SK-MEL-5 (cell line): ENCODE measurements around the gene TRABD2A. TPM values are rescaled to one million over a fixed set of nuclear protein-coding genes. Genes with fewer than 3 reads are reported as not detected.
"Not testable (repeated sequence)": the region's sequence is repeated elsewhere in the genome, so short reads cannot be mapped to it uniquely, and the experiment has no call there.

Experiments
- DNase-seq: peaks from one replicate; pipeline ENCODE4 v3.0.0-alpha.2; 2016; ENCODE audit warnings: low read depth, low spot score
- in situ Hi-C: cut with HindIII; loops from 2 replicates; pipeline ENCODE4 v1.10.0; 2016; ENCODE audit warnings: low sequenced_read_pairs, high pct_unique_total_duplicates, low pct_unique_long_range_greater_than_20kb
- total RNA-seq: library from RNA; depleted of rRNA; stranded (reverse); fragments of >200 nt; shearing (Covaris generic); gene quantifications from 2 replicates; pipeline ENCODE4 v1.2.3, GENCODE V29; 2014

TRABD2A gene
- total RNA-seq, 1 experiment from 2014 or later: 0.98 TPM

- DNase-seq, in situ Hi-C loops: not testable (repeated sequence)
Measured at GRCh38 chr2:84868327-84868726, 12.6 kb downstream of the TRABD2A start.

GRCh38 chr2:84866122-84866521 lies 14.8 kb downstream of the TRABD2A start:
- DNase-seq: no peak
- in situ Hi-C loops: no loop called here

GRCh38 chr2:84865181-84865783 lies 15.6 kb downstream of the TRABD2A start:
- DNase-seq: peak; percentile 66
- in situ Hi-C loops: no loop called here

- in situ Hi-C loops: no loop called here
- DNase-seq: no peak
Measured at GRCh38 chr2:84862006-84862405, 18.9 kb downstream of the TRABD2A start.

GRCh38 chr2:84861539-84861938 lies 19.3 kb downstream of the TRABD2A start:
- no peak for DNase-seq
- in situ Hi-C loops: no loop called here

- in situ Hi-C loops: no loop called here
- no peak for DNase-seq
Measured at GRCh38 chr2:84858937-84859336, 21.9 kb downstream of the TRABD2A start.

- in situ Hi-C loops: no loop called here
- DNase-seq: peak; percentile 54
Measured at GRCh38 chr2:84858123-84858522, 22.8 kb downstream of the TRABD2A start.

- in situ Hi-C loops: no loop called here
- DNase-seq: no peak
Measured at GRCh38 chr2:84857566-84857965, 23.3 kb downstream of the TRABD2A start.

GRCh38 chr2:84856787-84857186 lies 24.1 kb downstream of the TRABD2A start:
- in situ Hi-C loops: no loop called here

GRCh38 chr2:84855731-84856130 lies 25.2 kb downstream of the TRABD2A start:
- in situ Hi-C loops: no loop called here
- no peak for DNase-seq

More at GRCh38 chr2:84856787-84857186, 24.1 kb downstream of the TRABD2A start:
- DNase-seq: no peak

GRCh38 chr2:84854850-84855249 lies 26.0 kb downstream of the TRABD2A start:
- DNase-seq: no peak
- in situ Hi-C loops: no loop called here

- in situ Hi-C loops: no loop called here
Measured at GRCh38 chr2:84851876-84852275, 29.0 kb downstream of the TRABD2A start.

GRCh38 chr2:84850471-84850870 lies 30.4 kb downstream of the TRABD2A start:
- in situ Hi-C loops: no loop called here
- no peak for DNase-seq

More at GRCh38 chr2:84851876-84852275, 29.0 kb downstream of the TRABD2A start:
- peak; percentile 72 for DNase-seq

GRCh38 chr2:84849271-84849952 lies 31.5 kb downstream of the TRABD2A start:
- DNase-seq: no peak
- in situ Hi-C loops: loop anchor here (10.0 kb wide), 1 partner anchor 65 kb away; no protein-coding TSS in a partner anchor

GRCh38 chr2:84847326-84848050 lies 33.4 kb downstream of the TRABD2A start:
- in situ Hi-C loops: loop anchor here (10.0 kb wide), 1 partner anchor 63 kb away; no protein-coding TSS in a partner anchor
- DNase-seq: no peak

- DNase-seq: no peak
- in situ Hi-C loops: loop anchor here (10.0 kb wide), 1 partner anchor 62 kb away; no protein-coding TSS in a partner anchor
Measured at GRCh38 chr2:84846741-84847142, 34.1 kb downstream of the TRABD2A start.

- in situ Hi-C loops: loop anchor here (10.0 kb wide), 1 partner anchor 61 kb away; no protein-coding TSS in a partner anchor
- DNase-seq: peak; percentile 49
Measured at GRCh38 chr2:84846041-84846663, 34.7 kb downstream of the TRABD2A start.

GRCh38 chr2:84844141-84844540 lies 36.7 kb downstream of the TRABD2A start:
- in situ Hi-C loops: loop anchor here (10.0 kb wide), 1 partner anchor 59 kb away; no protein-coding TSS in a partner anchor
- DNase-seq: no peak
